Activated CD8-positive, alpha-beta T cell treated with anti-CD3 and anti-CD28 coated beads for 36 hours (primary cell): Measurements from ENCODE around the gene F2. TPM values are rescaled to one million over a fixed set of nuclear protein-coding genes. Genes with fewer than 3 reads are reported as not detected.

Experiments used
- ATAC-seq: fragments of 200-7000 bp; cut with Tn5 transposase; one replicate; pipeline ENCODE4 v1.10.0; 2021; ENCODE audit warnings: mild to moderate bottlenecking, moderate library complexity
- CTCF ChIA-PET: fragments of 350-600 bp; sonication (Branson Sonifier 250); formaldehyde crosslinking; loops from one replicate; lab custom pipeline; 2021; ENCODE audit warnings: antibody characterized with exemption; lab: Charles Lee
- POLR2A ChIA-PET: fragments of 350-600 bp; sonication (Branson Sonifier 250); formaldehyde crosslinking; loops from one replicate; lab custom pipeline; 2021; ENCODE audit warnings: antibody characterized with exemption; lab: Charles Lee
- DNase-seq: peaks from one replicate; pipeline ENCODE4 v3.0.0-alpha.2; 2020
- H3K27ac Mint-ChIP-seq: one replicate; pipeline ENCODE4 v1.8.0; 2021; ENCODE audit warnings: mild to moderate bottlenecking, mixed read lengths
- H3K27me3 Mint-ChIP-seq: one replicate; pipeline ENCODE4 v1.8.0; 2021; ENCODE audit warnings: mixed read lengths
- H3K36me3 Mint-ChIP-seq: one replicate; pipeline ENCODE4 v1.8.0; 2021; ENCODE audit warnings: low read depth, mixed read lengths
- H3K4me1 Mint-ChIP-seq: one replicate; pipeline ENCODE4 v1.8.0; 2021; ENCODE audit warnings: low read depth, mixed read lengths
- H3K4me3 Mint-ChIP-seq: one replicate; pipeline ENCODE4 v1.8.0; 2021; ENCODE audit warnings: mild to moderate bottlenecking, moderate library complexity, mixed read lengths
- H3K9me3 Mint-ChIP-seq: one replicate; pipeline ENCODE4 v1.8.0; 2021; ENCODE audit warnings: mixed read lengths
- CTCF ChIP-seq: fragments of 200-600 bp; IDR thresholded peaks from one replicate; pipeline ENCODE4 v1.8.0; 2022; ENCODE audit warnings: antibody characterized with exemption, mild to moderate bottlenecking
- intact Hi-C: fragments of 100-400 bp; cut with micrococcal nuclease; formaldehyde crosslinking; loops from one replicate; pipeline ENCODE4 v1.10.0; 2022
- total RNA-seq, 2 experiments: library from RNA; stranded (reverse); gene quantifications; one replicate each; pipeline ENCODE4 v1.2.3, GENCODE V29; 2021

The F2 gene
- total RNA-seq, 2 experiments from 2014 or later: not detected

DNA sequence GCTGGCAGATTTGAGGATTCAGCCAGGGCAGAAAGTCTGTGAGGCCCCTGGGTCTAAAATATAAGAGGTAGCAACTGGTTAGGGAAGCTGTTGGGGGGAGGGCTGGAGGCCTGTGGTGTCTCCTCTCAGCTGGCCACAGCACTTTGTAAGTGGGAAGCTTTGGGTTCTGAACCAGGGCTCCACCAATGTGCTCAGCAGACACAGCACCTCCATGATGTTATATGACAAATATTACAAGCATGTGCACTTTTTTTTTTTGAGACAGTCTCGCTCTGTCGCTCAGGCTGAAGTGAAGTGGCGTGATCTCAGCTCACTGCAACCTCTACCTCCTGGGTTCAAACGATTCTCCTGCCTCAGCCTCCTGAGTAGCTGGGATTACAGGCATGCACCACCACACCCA is 26.6 kb upstream of the F2 start:
- Mint-ChIP-seq H3K36me3 (peaks cover 7% of the 10 kb centered on the region), H3K27me3 (no peaks in the 10 kb centered on the region), H3K4me3 (no peak overlapping the region), H3K4me1 (peaks cover 10% of the 10 kb centered on the region), H3K27ac (no peak overlapping the region), H3K9me3 (no peaks in the 10 kb centered on the region)
- ATAC-seq: no peak
- intact Hi-C loops: no loop called here
- no peak for TF ChIP-seq CTCF
- POLR2A ChIA-PET: interaction anchor here (1.5 kb wide), 1 partner anchor 8 kb away, joined by 15 read pairs; the partner anchor contains the start of genes ARHGAP1 and ZNF408
- DNase-seq: no peak
- CTCF ChIA-PET: interaction anchor here (0.6 kb wide), 1 partner anchor 1014 kb away, joined by 4 read pairs; no protein-coding TSS in a partner anchor

GRCh38 chr11:46693597-46694012 is 25.4 kb upstream of the F2 start:
- POLR2A ChIA-PET: interaction anchor here (0.8 kb wide), 1 partner anchor 15 kb away, joined by 4 read pairs; no protein-coding TSS in a partner anchor
- Mint-ChIP-seq H3K27me3 (no peaks in the 10 kb centered on the region), H3K4me3 (no peak overlapping the region), H3K36me3 (peaks cover 7% of the 10 kb centered on the region), H3K27ac (no peak overlapping the region), H3K9me3 (no peaks in the 10 kb centered on the region), H3K4me1 (peaks cover 21% of the 10 kb centered on the region)
- CTCF ChIA-PET: no interaction called here
- no peak for DNase-seq
- no peak for TF ChIP-seq CTCF
- ATAC-seq: no peak
- intact Hi-C loops: no loop called here

GRCh38 chr11:46694072-46694471 is 24.9 kb upstream of the F2 start:
- Mint-ChIP-seq H3K4me3 (no peak overlapping the region), H3K27ac (no peak overlapping the region), H3K27me3 (no peaks in the 10 kb centered on the region), H3K4me1 (peaks cover 26% of the 10 kb centered on the region), H3K9me3 (no peaks in the 10 kb centered on the region), H3K36me3 (peaks cover 7% of the 10 kb centered on the region)
- DNase-seq (no peak), ATAC-seq (no peak)
- intact Hi-C loops: no loop called here
- CTCF ChIA-PET: no interaction called here
- no peak for TF ChIP-seq CTCF
- POLR2A ChIA-PET: interaction anchor here (0.8 kb wide), 1 partner anchor 16 kb away, joined by 4 read pairs; no protein-coding TSS in a partner anchor

- Mint-ChIP-seq H3K4me3 (no peak overlapping the region), H3K27ac (no peak overlapping the region), H3K27me3 (no peaks in the 10 kb centered on the region), H3K4me1 (peaks cover 28% of the 10 kb centered on the region), H3K9me3 (no peaks in the 10 kb centered on the region), H3K36me3 (peaks cover 7% of the 10 kb centered on the region)
- no peak for DNase-seq
- intact Hi-C loops: no loop called here
- no peak for TF ChIP-seq CTCF
- ChIA-PET POLR2A (no interaction called here), CTCF (no interaction called here)
- ATAC-seq: no peak
Observed at GRCh38 chr11:46694607-46695006, 24.4 kb upstream of the F2 start.

GRCh38 chr11:46695345-46696211 is 23.4 kb upstream of the F2 start:
- peaks cover 28% of the 10 kb centered on the region for H3K4me1 Mint-ChIP-seq
- ChIA-PET POLR2A (interaction anchor here (0.7 kb wide), 1 partner anchor 23 kb away, joined by 3 read pairs; no protein-coding TSS in a partner anchor), CTCF (no interaction called here)
- no peak overlapping the region for H3K4me3 Mint-ChIP-seq
- TF ChIP-seq CTCF: no peak
- ATAC-seq (no peak), DNase-seq (no peak)
- H3K27ac Mint-ChIP-seq: peak overlapping the region; percentile 36
- H3K27me3 Mint-ChIP-seq: no peaks in the 10 kb centered on the region
- intact Hi-C loops: no loop called here
- H3K36me3 Mint-ChIP-seq: peaks cover 7% of the 10 kb centered on the region
- H3K9me3 Mint-ChIP-seq: no peaks in the 10 kb centered on the region
